Fibroblast of peridontal ligament (primary cell): Measurements from ENCODE around the gene MBD4.

ENCODE experiments used
- DNase-seq: peaks from one replicate; pipeline ENCODE4 v3.0.0-alpha.2; 2010; ENCODE audit errors: extremely low read depth

MBD4 gene

GRCh38 chr3:129463094-129463493 lies 23.3 kb upstream of the MBD4 start:
- no peak for DNase-seq

DNA sequence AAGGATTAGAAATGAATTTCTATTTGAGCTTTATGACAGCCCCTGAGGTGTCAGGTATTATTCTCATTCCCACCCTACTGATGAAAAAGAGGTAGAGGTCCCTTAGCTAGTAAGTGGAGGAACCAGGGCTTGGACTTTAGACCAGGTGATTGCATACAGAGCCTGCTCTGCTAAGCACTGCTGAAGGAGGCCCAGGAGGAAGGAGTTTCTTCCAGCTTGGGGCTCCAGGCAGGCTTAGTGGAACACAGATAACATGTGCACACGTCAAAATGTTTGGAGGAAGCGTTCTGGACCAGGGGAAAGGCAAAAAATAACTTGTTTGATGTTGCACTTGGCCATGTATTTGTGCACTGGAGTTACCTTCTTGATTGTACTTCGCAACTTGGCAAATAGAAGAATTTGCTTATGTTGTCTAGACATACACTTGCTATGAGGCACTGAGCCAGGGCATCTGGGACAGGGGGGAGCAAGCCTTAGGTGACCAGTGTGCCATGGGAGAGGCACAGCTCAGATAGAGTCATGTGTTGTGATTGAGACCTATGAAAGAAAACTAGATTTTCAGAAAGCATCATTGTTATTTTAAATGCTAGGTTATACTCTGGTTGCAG lies 22.7 kb upstream of the MBD4 start:
- DNase-seq: no peak

DNA sequence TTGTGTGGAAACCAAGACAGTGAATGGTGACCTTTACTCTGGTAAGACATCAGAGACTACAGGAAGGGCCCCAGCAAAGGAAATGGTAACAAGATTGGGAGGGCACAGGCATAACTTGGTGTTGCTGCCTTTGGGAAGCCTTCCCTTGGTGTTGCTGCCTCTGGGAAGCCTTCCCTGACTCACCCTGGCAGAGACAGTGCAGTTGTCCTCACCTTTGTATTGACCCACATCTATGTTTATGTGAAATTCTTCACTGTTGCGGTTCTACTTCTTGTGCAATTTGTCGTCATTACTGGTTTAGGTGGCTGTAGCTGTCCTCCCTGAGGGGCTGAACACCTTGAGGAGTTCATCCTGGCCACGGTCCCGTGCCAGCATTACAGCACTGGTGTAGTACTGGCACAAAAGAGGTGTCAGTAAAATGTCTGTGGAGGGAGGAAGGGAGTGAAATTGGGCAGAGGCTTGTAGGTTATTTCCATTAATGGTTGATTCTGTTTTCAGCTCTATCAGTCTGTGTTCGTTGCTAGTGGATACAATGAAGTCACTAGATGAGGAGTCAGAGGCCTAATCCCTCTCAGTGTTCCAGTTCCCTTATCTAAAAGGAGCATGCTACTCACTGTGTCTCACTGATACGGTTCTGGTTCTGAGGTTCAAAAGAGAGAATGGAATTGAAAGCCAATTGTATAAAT lies 21.9 kb upstream of the MBD4 start:
- DNase-seq: peak; percentile 5

- DNase-seq: peak; percentile 60
These were observed 21.3 kb upstream of the MBD4 start for GRCh38 chr3:129461022-129461421.

GRCh38 chr3:129460572-129460971 lies 20.8 kb upstream of the MBD4 start:
- no peak for DNase-seq

- DNase-seq: no peak
These were observed 20.4 kb upstream of the MBD4 start for GRCh38 chr3:129460155-129460554.

DNA sequence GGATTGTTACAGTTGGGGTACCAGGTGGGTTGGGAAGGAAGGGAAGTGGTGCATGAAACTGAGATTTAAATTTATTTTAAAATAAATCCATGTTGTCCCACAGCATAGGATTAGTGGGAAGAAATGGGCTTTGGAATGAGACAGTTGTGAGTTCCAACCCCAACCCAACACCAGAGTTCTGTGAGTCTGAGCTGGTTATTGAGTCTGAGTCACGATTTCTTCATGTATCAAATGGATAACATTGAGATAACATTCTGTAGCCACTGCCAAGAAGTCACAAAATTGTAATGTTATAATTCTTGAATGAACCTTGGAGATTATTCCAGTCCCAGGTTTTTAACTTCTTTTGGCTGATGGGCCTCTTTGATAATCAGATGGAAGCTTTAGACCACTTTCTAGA lies 14.0 kb upstream of the MBD4 start:
- no peak for DNase-seq

GRCh38 chr3:129449279-129450115 lies 9.7 kb upstream of the MBD4 start:
- DNase-seq: no peak

- no peak for DNase-seq
These were observed 8.6 kb upstream of the MBD4 start for GRCh38 chr3:129448186-129448895.

- no peak for DNase-seq
These were observed 7.2 kb upstream of the MBD4 start for GRCh38 chr3:129446926-129447325.

GRCh38 chr3:129445471-129445870 lies 5.7 kb upstream of the MBD4 start:
- DNase-seq: no peak

DNA sequence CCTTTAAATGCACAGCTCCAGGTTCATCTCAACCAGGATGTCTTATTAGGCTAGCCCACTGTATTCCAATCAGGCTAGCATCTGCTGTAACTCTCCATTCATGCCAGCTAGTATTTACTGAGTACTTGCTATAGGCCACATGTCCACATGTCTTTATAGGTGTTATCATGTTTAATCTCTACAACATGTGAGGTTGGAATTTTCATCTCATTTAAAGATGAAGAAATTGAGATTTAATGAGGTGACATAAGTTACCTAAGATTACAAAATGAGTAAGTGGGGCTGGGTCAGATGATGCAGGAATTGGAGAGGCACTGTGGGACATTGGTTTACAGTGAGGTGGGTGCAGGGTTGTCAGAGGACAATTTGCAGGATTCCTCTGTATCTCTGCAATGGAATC lies 3.2 kb upstream of the MBD4 start:
- no peak for DNase-seq

DNA sequence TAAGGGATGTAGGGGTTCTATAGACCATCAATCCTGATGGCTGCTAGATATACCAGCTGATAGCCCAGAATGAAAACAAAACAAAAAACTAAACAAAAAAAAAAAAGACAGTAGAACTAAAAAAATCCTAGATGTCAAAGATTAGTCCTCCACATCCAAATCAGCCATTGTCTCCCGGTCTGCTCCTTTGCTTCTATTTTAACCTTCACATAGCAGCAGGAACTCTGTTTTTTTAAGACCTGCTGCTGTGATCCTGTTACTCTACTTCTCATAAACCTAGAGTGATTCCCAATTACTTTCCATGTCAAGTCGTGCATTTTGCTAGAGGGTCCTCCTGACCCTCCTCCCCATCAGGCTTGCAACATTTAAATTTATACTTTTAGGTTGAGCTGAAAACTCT lies 2.7 kb upstream of the MBD4 start:
- no peak for DNase-seq

GRCh38 chr3:129441782-129442181 lies 2.0 kb upstream of the MBD4 start:
- DNase-seq: peak; percentile 79

DNA sequence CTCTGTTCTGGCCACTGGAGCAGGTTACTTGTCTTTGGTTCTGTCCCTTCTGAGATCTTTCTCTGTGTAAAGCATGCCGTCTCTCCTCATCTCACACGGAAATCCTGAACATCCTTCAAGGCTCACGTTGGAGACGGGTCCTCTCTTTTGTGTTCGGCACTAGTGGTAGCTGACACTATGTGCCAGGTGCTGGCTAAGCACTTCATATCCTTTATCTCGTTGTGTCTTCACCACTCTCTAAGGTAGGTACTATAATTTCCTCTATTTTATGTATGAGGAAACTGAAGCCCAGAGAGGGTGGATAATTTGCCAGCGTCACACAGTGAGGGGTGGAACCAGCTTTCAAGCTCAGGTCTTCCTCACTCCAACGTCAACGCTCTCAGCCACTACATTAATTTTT lies 1.5 kb upstream of the MBD4 start:
- DNase-seq: no peak

GRCh38 chr3:129440618-129441190 lies 956 bp upstream of the MBD4 start:
- DNase-seq: peak; percentile 53

DNA sequence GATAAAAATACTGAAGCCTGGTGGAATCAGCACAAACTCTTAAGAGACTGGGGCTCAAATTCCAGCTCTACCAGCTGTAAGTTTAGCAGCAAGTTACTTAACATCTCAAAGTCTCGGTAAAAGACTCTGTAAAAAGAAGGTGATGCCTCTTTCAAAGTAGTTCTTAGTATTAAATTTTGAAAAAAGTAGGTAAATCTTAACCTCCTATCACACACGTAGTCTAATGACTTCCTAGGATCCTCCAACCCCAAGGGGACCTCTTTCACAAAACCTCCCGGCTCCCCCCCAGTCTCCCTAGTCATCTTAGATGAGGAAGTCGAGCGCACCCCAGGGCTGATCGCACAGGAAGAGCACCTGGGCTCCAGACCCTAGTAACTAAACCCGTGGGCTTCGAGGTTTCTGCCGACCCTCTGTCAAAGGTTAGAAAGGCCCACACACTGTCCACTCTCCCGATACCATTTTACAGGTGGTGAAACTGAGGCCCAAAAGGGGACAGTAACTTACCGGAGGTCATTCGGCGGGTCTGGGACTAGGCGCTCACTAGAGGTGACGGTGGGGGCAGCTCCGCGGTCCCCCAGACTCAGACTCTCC lies 427 bp downstream of the MBD4 start:
- DNase-seq: peak; percentile 50

DNA sequence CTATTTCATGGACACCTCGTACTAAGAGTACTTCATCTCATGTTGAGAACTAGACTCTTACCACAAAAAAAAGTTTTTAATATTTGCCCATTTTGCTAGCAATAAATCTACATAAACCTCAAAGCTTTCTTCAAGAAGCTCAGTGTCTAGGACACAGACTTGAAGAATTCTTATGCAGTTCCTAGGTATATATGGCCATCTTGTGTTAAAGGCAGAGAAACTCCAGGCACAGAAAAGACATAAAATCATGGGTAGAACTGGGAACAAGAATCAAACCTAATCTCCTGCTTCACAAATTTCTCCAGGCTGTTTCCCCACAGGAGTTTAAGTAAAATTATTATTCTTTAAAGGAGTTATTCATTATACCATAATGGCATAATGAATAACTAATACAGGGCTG lies 4.4 kb downstream of the MBD4 start:
- no peak for DNase-seq

- no peak for DNase-seq
These were observed 5.6 kb downstream of the MBD4 start for GRCh38 chr3:129434140-129434539.

GRCh38 chr3:129433565-129433964 lies 6.2 kb downstream of the MBD4 start:
- no peak for DNase-seq

DNA sequence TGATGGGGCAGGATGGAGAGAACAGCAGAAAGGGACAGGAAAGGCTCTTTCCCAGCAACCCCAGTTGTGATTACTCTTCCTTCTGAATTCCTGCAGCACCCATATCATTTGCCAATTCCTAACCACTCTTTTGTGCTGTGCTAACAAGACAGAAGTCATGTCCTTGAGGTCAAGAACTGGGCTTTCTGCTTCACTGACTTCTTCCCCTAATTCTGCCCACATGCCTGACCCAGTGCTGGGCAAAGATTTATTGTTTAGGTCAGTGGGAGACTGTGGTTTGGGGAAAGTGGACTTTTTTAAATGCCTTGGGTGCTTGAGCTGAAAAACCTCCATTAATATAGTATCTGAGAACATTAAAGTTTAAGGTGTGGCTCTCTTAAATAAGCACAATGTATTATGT lies 7.1 kb downstream of the MBD4 start:
- DNase-seq: no peak

DNA sequence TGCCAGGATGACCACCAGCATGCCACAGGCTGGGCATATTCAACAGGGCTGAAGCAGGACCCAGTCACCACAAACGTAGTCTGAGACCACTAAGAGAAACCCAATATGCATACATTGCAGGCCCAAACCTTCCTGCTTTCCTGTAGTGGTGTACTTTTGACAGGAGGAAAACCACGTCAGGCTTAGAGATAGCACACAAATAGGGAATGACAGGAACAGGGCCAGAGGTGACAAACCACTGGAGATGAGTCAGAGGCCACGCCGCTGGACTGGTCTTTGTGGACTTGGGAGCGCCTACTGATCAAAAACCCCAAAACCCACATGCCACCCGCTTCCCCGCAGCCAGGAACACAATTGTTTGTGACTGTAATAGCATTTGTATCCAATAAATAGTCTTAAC lies 7.7 kb downstream of the MBD4 start:
- no peak for DNase-seq
